ENCODE measurements around the gene PAEP.
A peak's percentile ranks its signal among the peaks of the same experiment; 100 is the strongest.

PAEP gene

GRCh38 chr9:135551456-135551855 lies 10.1 kb upstream of the PAEP start:
- DNase-seq: no peak

GRCh38 chr9:135552021-135552697 lies 9.4 kb upstream of the PAEP start:
- no peak for DNase-seq

- no peak for DNase-seq
Observed at GRCh38 chr9:135552698-135553171, 8.8 kb upstream of the PAEP start.

- DNase-seq: no peak
Observed at GRCh38 chr9:135554718-135555117, 6.8 kb upstream of the PAEP start.

- DNase-seq: no peak
Observed at GRCh38 chr9:135555203-135555602, 6.4 kb upstream of the PAEP start.

GRCh38 chr9:135555910-135556309 lies 5.6 kb upstream of the PAEP start:
- DNase-seq: no peak

GRCh38 chr9:135559606-135560005 lies 1.9 kb upstream of the PAEP start:
- no peak for DNase-seq

GRCh38 chr9:135562235-135562745 lies 734 bp downstream of the PAEP start:
- no peak for DNase-seq

GRCh38 chr9:135563039-135563476 lies 1.5 kb downstream of the PAEP start:
- DNase-seq: no peak

GRCh38 chr9:135563858-135564257 lies 2.3 kb downstream of the PAEP start:
- DNase-seq: no peak

- DNase-seq: no peak
Observed at GRCh38 chr9:135565141-135565628, 3.6 kb downstream of the PAEP start.

GRCh38 chr9:135565636-135566035 lies 4.1 kb downstream of the PAEP start:
- no peak for DNase-seq

- no peak for DNase-seq
Observed at GRCh38 chr9:135566552-135566951, 5.0 kb downstream of the PAEP start.

GRCh38 chr9:135567311-135567710 lies 5.8 kb downstream of the PAEP start:
- peak; percentile 14 to 34 for DNase-seq

- no peak for DNase-seq
Observed at GRCh38 chr9:135568026-135568425, 6.5 kb downstream of the PAEP start.

- no peak for DNase-seq
Observed at GRCh38 chr9:135570456-135570855, 8.9 kb downstream of the PAEP start.

- no peak for DNase-seq
Observed at GRCh38 chr9:135572233-135572632, 10.7 kb downstream of the PAEP start.

GRCh38 chr9:135573124-135573523 lies 11.6 kb downstream of the PAEP start:
- DNase-seq: no peak

GRCh38 chr9:135574331-135574730 lies 12.8 kb downstream of the PAEP start:
- DNase-seq: no peak

- no peak for DNase-seq
Observed at GRCh38 chr9:135574943-135575342, 13.4 kb downstream of the PAEP start.

- no peak for DNase-seq
Observed at GRCh38 chr9:135575995-135576631, 14.6 kb downstream of the PAEP start.

- no peak for DNase-seq
Observed at GRCh38 chr9:135577256-135577655, 15.7 kb downstream of the PAEP start.

GRCh38 chr9:135579356-135579755 lies 17.8 kb downstream of the PAEP start:
- no peak for DNase-seq
